ENCODE measurements around the gene TOMM20. TPM values are rescaled to one million over a fixed set of nuclear protein-coding genes. Genes with fewer than 3 reads are reported as not detected.

Gene TOMM20
- total RNA-seq, 1 experiment from 2014 or later = 197 TPM

- peaks cover 4% of the 10 kb centered on the region for H3K79me1 ChIP-seq (ENCODE audit: insufficient read depth, low read depth, low read length, poor library complexity, severe bottlenecking)
- no peak overlapping the region for H3K18ac ChIP-seq (ENCODE audit: insufficient read length, low read depth, low read length)
- H4K8ac ChIP-seq (replicated peaks; ENCODE audit: insufficient read length, low read depth, low read length) = no peak overlapping the region
- no peak overlapping the region for H4K91ac ChIP-seq (ENCODE audit: insufficient read length, low read depth, low read length)
- H4K5ac ChIP-seq (ENCODE audit: insufficient read length, low read depth, low read length) = no peak overlapping the region
- no peak for TF ChIP-seq CTCF (conservative IDR thresholded peaks at IDR 0.05)
- no peaks in the 10 kb centered on the region for H3K9me3 Mint-ChIP-seq
- no peak overlapping the region for H3K23ac ChIP-seq (ENCODE audit: insufficient read length, low read depth, low read length)
- no peaks in the 10 kb centered on the region for H3K9me3 ChIP-seq (ENCODE audit: control insufficient read depth, low read depth, low read length)
- H3K27me3 ChIP-seq (ENCODE audit: insufficient read depth, low read length) = no peaks in the 10 kb centered on the region
- H3K4me1 Mint-ChIP-seq = no peaks in the 10 kb centered on the region
- H2BK5ac ChIP-seq (ENCODE audit: insufficient read length, low read length) = no peak overlapping the region
- no peak overlapping the region for H3K56ac ChIP-seq (ENCODE audit: insufficient read length, low read depth, low read length)
- peak overlapping the region in 1 of 3 experiments; percentile 28; a peak in 1 of 7 replicates for H3K27ac Mint-ChIP-seq
- no peak overlapping the region for H2AFZ ChIP-seq (ENCODE audit: low read length)
- H3K9ac ChIP-seq (ENCODE audit: extremely low read depth, insufficient read length, low read length) = no peak overlapping the region
- no peak overlapping the region for H2BK12ac ChIP-seq (ENCODE audit: insufficient read length, low read depth, low read length)
- H3K27ac ChIP-seq (ENCODE audit: insufficient read length, low read depth, low read length) = no peak overlapping the region
- H3K4me3 Mint-ChIP-seq = no peak overlapping the region
- peaks cover 2% of the 10 kb centered on the region; the same call in 1 of the 2 replicates for H3K79me2 ChIP-seq (ENCODE audit: insufficient read depth, low read length)
- H3K4me2 ChIP-seq (ENCODE audit: insufficient read depth, insufficient read length, low read length) = no peak overlapping the region
- H2BK120ac ChIP-seq (ENCODE audit: low read depth, low read length, poor library complexity, severe bottlenecking) = no peak overlapping the region
- H3K23me2 ChIP-seq (ENCODE audit: insufficient read length, low read depth, low read length, poor library complexity, severe bottlenecking) = no peaks in the 10 kb centered on the region
- no peak overlapping the region for H3K4ac ChIP-seq (ENCODE audit: low read depth, low read length)
- no peaks in the 10 kb centered on the region for H4K20me1 ChIP-seq (ENCODE audit: control insufficient read depth, insufficient read depth, insufficient read length)
- no peak overlapping the region for H2BK20ac ChIP-seq (ENCODE audit: low read depth, low read length, poor library complexity, severe bottlenecking)
- DNase-seq = no peak
- H2AK5ac ChIP-seq (ENCODE audit: insufficient read length, low read length) = no peak overlapping the region
- H3K4me1 ChIP-seq (ENCODE audit: insufficient read depth, low read length) = no peaks in the 10 kb centered on the region
- no peaks in the 10 kb centered on the region for H3K27me3 Mint-ChIP-seq (ENCODE audit: low read depth)
- no peak overlapping the region for H3T11ph ChIP-seq (ENCODE audit: low read length)
- no CpG with 5 or more reads among the region's 3 CpGs for WGBS (ENCODE audit: extremely low coverage, insufficient read length, low lambda C conversion rate)
- H3K14ac ChIP-seq (ENCODE audit: insufficient read depth, low read length) = no peak overlapping the region
- peaks cover 57 to 86% (median 79%) of the 10 kb centered on the region in 3 experiments for H3K36me3 Mint-ChIP-seq (ENCODE audit: insufficient read depth in 1 of 3, low read depth in 3 of 3)
- H2BK15ac ChIP-seq (ENCODE audit: low read depth, low read length) = no peak overlapping the region
These were observed 17.5 kb downstream of the TOMM20 start for GRCh38 chr1:235111107-235111506.

Measured in H9 (cell line).